ENCODE data around the gene CEP112.

Gene CEP112

GRCh38 chr17:65797809-65798208 lies 394.1 kb downstream of the CEP112 start:
- no peak overlapping the region for H3K4me3 ChIP-seq (ENCODE audit: low read depth, low read length)
- TF ChIP-seq CTCF (IDR thresholded peaks at IDR 0.05; ENCODE audit: control insufficient read depth, extremely low read depth, insufficient read depth): no peak
- no peak for DNase-seq (ENCODE audit: low read depth)

DNA sequence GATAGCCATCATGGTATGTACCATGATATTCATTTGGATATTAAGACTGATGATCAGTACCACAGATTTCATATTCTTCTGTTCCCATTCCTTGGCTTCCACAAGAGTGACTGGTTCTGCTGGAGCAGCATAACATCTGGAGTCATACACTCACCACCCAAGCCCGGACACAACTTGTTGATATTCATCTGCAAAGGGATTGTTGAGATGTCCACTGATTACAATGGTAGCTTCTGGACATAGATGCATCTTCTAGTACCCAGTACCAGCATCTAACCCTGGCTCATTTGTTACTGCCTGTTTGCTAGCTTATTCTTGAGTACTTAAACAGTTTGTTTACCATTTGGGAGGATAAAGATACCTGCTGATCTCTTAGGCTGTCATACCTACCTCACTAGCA lies 394.8 kb downstream of the CEP112 start:
- no peak for DNase-seq (ENCODE audit: low read depth)
- no peak for TF ChIP-seq CTCF (IDR thresholded peaks at IDR 0.05; ENCODE audit: control insufficient read depth, extremely low read depth, insufficient read depth)

GRCh38 chr17:65794572-65794971 lies 397.4 kb downstream of the CEP112 start:
- no peak for DNase-seq (ENCODE audit: low read depth)
- TF ChIP-seq CTCF (IDR thresholded peaks at IDR 0.05; ENCODE audit: control insufficient read depth, extremely low read depth, insufficient read depth): peak; percentile 58
- no peak overlapping the region for H3K4me3 ChIP-seq (ENCODE audit: low read depth, low read length)

More for the DNA sequence above, 394.8 kb downstream of the CEP112 start:
- no peak overlapping the region for H3K4me3 ChIP-seq (ENCODE audit: low read depth, low read length)

- no peak for TF ChIP-seq CTCF (IDR thresholded peaks at IDR 0.05; ENCODE audit: control insufficient read depth, extremely low read depth, insufficient read depth)
- no peak overlapping the region for H3K4me3 ChIP-seq (ENCODE audit: low read depth, low read length)
- DNase-seq (ENCODE audit: low read depth): no peak
Measured at GRCh38 chr17:65790241-65790640, 401.7 kb downstream of the CEP112 start.

- DNase-seq (ENCODE audit: low read depth): no peak
- no peak overlapping the region for H3K4me3 ChIP-seq (ENCODE audit: low read depth, low read length)
- no peak for TF ChIP-seq CTCF (IDR thresholded peaks at IDR 0.05; ENCODE audit: control insufficient read depth, extremely low read depth, insufficient read depth)
Measured at GRCh38 chr17:65787503-65787902, 404.4 kb downstream of the CEP112 start.

- H3K4me3 ChIP-seq (ENCODE audit: low read depth, low read length): no peak overlapping the region
- TF ChIP-seq CTCF (IDR thresholded peaks at IDR 0.05; ENCODE audit: control insufficient read depth, extremely low read depth, insufficient read depth): no peak
- no peak for DNase-seq (ENCODE audit: low read depth)
Measured at GRCh38 chr17:65786479-65786878, 405.5 kb downstream of the CEP112 start.

DNA sequence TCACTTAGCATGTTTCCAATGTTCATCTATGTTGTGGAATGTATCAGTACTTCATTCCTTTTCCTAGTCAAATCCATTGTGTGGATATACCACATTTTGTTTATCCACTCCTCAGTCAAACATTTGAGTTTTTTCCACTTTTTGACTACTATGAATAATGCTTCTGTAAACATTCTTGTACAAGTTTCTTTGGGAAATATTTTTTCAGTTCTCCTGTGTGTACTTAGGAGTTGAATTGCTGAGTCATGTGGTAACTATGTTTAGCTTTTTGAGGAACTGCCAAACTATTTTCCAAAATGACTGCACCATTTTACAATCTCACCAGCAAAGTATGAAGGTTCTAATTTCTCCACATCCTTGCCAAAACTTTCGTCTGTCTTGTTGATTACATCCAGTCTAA lies 406.8 kb downstream of the CEP112 start:
- peak; percentile 91 for DNase-seq (ENCODE audit: low read depth)
- H3K4me3 ChIP-seq (ENCODE audit: low read depth, low read length): no peak overlapping the region

More for the DNA sequence above, 406.8 kb downstream of the CEP112 start:
- TF ChIP-seq CTCF (IDR thresholded peaks at IDR 0.05; ENCODE audit: control insufficient read depth, extremely low read depth, insufficient read depth): no peak
